Stimulated activated CD8-positive, alpha-beta memory T cell treated with anti-CD3 and anti-CD28 coated beads, Interleukin-15, amount 100 ng/mL, for 48 hours (primary cell): ENCODE results near the gene IRX2.

Experiments used
- DNase-seq, 2 donors: peaks; one replicate each; pipeline ENCODE4 v3.0.0-alpha.2; 2020; ENCODE audit warnings: low read depth in 2 of 2

The IRX2 gene

DNA sequence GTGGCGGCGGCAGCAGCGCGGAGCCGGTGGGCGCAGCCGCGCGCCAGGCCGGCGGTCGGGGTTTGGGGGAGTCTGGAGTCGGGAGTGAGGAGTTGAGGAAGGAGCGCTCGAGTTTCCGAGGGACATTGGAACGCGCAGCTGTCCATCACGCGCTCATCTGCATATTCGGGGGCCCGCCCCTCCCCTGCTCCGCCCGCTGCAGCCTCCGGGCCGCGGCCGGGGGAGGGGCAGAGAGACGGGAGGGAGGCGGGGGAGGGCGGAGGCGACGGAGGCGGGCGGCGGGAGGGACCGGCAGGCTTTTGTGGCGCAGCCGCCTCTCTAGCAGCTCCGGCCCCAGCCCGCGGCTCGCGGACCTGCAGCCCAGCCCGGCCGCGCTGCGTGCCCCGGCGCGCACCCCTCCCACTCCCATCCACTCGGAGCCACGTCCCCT, at the start of gene IRX2:
IRX2 (minus strand) TSS at position 86 of the 430 bp plus-strand sequence. CDS start 264 bp downstream, outside the sequence.
- DNase-seq = no peak

DNA sequence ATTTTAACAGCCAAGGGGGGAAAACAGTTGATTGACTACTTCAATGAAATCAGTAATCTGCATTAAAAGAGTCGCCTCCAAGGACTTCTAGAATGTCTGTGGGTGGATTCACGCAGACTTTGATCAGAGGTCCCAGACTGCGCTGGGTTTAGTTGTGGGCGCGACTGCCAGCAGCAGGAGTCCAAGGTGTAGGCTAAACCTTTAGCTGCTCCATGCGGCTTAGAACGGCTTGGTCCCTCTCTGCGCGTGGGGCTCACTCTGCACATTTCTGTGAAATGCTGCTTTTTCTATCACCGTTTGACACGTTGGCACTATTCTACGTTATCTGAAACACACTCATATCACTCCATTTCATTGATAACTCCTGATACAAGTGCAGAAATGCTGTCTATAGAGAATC, 48.6 kb upstream of the IRX2 start:
- no peak for DNase-seq

DNA sequence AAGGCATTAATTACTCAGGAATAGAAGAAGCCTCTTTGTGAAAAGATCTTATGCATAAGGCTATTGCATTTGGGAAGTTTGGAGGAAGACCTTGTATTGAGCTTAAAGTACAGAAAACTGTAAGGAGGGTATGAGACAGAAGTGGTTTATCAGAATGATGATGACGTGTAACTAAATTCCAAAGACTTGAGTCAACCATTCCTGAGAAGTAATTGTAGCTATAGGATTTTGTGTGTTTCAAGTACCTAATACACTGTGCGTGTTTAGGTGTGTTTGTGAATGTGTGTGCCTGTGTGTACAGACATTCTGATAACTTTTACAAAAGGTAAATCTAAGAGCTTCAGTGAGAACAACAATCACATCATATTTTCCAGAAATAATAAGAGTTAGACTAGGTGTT, 46.5 kb upstream of the IRX2 start:
- DNase-seq = no peak

DNA sequence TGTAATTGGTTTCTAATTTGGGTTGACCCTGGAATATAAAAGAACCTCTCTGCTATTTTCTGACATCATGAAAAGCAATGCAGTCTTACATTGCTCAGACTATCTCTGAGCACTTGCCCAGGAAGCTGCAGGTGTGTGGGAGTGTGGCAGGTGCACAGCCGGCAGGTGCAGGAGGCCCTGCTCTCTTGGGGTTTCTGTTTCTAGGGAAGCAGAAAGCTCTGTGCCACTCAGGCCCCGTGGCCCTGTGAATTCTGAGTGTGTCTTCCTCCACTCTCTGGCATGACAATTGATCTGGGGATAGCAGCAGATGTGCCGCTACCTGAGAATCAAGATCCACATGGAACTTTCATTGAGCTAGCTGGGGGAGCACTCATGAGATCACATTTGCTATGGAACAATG, 45.7 kb upstream of the IRX2 start:
- DNase-seq = no peak

DNA sequence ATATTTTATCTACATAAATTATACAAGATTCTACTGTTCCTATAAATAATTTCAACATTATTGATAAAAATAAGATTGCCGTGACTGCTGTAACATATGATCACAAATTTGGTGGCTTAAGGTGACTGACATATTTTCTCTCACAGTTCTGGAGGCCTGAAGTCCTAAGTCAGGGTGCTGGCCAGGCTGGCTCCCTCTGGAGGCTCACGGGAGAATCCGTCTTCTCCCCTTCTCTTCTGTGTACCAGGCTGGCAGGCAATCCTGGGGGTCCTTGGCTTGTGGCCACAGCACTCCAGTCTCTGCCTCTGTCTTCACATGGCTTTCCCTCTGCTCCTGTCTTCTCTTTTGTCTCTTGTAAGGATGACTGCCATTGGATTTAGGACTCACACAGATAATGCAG, 31.7 kb upstream of the IRX2 start:
- DNase-seq = no peak

- DNase-seq = no peak
Measured at GRCh38 chr5:2782658-2783057, 31.2 kb upstream of the IRX2 start.

- DNase-seq = no peak
Measured at GRCh38 chr5:2780421-2781171, 29.1 kb upstream of the IRX2 start.

DNA sequence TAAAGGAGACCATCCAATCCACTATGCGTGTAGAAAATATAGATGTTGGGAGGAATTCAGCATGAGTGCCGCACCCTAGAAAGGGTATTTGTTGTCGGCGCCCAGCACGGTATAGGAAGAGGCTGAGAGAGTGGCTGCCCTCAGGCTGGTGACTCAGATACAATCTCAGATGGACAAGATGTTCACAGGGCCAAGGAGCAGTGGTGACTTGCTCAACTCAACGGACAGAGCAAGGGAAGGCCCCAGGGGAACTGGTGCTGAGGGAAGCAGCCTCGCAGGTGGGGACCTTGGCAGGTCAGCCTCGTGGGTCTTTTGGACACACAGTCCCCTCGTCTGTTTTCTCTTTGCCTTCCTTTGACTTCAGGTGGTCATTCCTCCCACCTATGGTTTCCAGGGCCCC, 28.0 kb upstream of the IRX2 start:
- no peak for DNase-seq

- DNase-seq = no peak
Measured at GRCh38 chr5:2776337-2777302, 25.1 kb upstream of the IRX2 start.

DNA sequence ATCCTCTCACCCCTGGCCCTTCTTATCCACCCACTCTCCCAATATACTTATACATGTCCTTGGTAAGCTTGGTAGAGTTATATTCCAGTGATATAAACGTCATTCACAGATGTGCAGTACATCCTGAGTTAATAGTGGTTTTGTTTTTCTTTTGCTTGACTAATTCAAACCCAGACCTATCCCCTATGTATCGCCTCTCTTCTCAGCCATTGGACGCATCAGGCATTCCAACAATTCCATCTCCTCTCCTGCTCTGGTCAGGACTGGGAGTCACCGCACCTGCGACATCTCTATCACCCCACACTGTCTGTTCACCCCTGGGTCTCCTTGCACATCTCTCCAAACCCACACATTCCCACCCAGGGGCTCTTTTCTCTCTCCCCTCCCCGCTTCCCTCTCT, 21.9 kb upstream of the IRX2 start:
- DNase-seq = no peak

DNA sequence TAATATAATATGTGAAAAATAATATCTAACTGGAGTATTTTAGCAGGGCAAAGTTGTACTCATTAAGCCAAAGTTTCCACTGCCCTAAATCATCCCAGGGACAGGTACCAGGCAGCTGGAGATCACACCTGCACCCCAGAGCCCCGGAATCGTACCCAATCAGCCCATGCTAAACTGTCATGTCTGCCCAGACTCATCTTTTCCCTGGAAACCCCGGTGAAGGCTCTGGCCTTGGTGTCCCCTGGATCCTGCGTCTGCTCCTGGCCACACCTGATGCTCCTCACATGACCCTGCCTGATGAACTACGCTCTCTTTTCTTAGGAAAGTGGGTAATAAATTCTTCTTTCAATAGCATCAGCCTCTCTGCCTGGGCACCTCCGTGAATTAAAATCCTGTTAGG, 15.6 kb upstream of the IRX2 start:
- DNase-seq = no peak

GRCh38 chr5:2764581-2764980, 13.1 kb upstream of the IRX2 start:
- DNase-seq = no peak

- DNase-seq = no peak
Measured at GRCh38 chr5:2763533-2763794, 12.0 kb upstream of the IRX2 start.

GRCh38 chr5:2762744-2763532, 11.5 kb upstream of the IRX2 start:
- DNase-seq = no peak

- no peak for DNase-seq
Measured at GRCh38 chr5:2761921-2762488, 10.5 kb upstream of the IRX2 start.

DNA sequence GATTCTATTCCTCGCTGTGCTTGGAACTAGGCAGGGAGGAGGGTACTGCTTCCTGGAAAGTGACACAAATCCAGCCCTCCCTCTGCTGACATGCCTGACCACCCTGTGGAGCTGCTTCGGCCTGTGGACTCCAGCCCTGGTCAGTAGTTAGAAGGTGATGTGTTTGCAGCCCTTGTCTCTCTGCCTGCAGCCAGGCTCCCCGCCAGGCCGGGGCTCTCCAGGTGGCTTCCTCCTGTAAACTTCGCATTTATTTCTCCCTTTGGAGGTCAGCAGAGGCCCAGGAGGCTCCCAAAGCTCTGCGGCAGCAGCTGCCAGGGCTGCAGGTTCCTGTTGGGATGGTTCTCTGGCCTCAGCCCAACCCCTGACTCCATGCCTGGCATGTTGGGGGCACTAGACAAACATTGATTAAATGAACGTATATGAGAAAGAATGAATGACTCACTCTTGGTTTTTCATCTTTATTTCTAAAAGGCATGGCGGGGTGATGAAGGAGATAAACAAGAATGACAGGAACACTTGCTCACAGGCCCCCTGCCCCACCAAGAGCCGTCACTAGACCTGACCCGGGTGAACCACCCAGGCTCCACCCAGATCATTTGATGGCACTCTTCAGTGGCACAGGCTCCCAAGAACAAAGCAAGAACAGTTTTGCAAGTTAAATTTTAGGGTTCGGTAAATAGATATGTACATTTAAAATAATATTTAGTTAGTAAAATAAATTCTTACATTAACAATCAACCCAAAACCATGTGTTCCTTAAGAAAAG, 8.4 kb upstream of the IRX2 start:
- no peak for DNase-seq

DNA sequence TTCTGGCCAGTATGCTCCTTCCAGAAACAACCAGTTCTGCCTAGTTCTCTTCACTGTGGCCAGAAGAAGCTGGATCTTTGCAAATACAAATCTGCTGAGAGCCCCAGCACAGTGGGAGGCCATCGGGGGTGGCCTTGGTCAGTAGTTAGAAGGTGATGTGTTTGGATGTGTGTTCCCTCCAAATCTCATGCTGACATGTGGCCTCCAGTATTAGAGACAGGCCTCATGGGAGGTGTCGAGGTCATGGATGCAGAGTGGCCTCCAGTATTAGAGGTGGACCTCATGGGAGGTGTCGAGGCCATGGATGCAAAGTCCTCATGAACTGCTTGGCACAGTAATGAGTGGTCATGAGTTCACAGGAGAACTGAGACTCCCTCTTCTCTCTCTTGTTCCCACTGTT, 7.6 kb upstream of the IRX2 start:
- DNase-seq = no peak

- DNase-seq = no peak
Measured at GRCh38 chr5:2758632-2759031, 7.2 kb upstream of the IRX2 start.

- no peak for DNase-seq
Measured at GRCh38 chr5:2757563-2758351, 6.3 kb upstream of the IRX2 start.
